ENCODE measurements around the gene LIPT2. TPM values are rescaled to one million over a fixed set of nuclear protein-coding genes. Genes with fewer than 3 reads are reported as not detected.

Gene LIPT2
- total RNA-seq, 1 donor from 2014 or later: 9.1 TPM

DNA sequence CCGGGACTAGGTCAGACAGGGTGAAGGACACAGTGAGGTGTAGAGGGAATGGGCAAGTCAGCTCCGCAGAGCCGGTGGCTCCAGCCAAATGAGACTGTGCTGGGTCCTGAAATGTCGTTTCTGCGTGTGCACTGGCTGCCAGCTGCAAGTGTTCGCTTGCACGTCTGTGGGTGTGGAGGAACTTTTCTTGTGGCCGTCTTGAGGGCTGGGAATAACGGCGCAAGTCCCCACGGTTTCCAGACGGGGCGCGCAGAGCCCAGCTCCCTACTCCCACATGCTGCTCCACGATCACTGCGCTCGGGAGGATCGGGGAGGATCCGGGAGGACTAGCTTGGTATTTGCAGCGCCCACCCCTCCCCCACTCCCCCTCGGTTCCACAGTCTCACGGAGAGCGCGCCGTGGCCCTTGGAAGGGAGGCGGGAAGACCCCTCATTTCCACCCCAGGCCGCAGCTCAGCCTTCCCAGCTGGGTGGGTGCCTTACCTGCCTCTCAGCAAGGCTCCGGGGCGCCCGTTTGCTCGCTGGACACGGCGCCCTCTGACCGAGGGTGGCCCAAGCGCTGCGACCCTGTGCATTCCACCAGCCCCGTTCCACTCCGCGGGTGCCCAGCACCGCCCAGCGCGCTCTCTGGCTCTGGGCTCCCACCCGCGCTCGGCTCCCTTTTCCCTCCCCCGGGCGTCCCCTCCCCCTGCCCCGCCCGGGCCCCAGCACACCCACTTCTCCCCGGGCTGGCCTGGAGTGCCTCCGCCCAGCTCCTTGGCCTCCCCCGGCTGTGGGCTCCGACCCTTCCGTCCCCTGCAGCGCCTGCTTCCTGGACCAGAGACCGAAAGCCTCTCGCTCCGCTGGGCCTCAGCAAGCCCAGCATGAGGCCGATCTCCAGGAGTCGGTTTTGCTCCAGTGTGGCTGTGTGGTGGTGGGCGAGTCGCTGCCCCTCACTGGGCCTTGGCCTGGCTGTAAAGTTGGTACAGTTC is 26.3 kb downstream of the LIPT2 start, which contains the start of gene KCNE3:
KCNE3 (minus strand) TSS at position 634 of the 970 bp plus-strand sequence. CDS start 9,986 bp downstream, outside the sequence.
- DNase-seq (ENCODE audit: low spot score): peak; percentile 68

DNA sequence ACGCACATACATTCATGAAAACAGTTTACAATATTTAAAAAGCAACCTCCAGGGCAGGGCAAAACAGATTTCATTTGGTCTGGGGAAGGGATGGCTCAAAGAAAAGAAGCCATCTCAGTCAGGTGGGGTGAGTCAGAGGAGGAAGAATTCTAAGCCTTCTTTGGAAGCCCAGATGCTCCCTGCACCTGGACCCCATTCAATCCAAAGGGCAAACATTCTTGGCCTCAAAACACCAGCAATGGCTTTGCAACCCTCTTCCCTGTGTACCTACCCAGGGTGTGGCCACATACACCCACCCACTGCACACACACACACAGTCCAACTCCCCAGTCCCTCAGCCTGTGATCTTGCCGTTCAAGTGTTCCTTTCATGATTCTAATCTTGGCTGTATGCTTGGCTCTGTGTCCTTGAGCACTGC is 28.2 kb downstream of the LIPT2 start:
- no peak for DNase-seq (ENCODE audit: low spot score)

DNA sequence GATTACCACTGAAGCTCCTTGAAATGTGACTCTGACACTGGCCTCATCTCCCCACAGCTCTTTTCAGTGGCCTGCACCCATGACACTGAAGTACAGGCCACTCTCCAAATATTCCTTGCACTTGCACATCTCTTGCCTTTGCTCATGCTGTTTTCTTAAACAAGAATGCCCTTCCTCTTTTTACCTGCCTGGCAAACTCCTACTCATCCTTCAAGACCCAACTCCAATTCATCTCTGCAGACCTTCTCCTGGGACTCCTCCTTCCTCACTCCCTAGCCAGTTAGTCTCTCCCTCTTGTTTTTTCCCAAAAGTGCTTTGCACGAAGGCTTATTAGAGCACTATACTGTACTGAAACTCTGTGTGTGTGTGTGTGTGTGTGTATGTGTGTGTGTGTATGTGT is 28.8 kb downstream of the LIPT2 start:
- no peak for DNase-seq (ENCODE audit: low spot score)

DNA sequence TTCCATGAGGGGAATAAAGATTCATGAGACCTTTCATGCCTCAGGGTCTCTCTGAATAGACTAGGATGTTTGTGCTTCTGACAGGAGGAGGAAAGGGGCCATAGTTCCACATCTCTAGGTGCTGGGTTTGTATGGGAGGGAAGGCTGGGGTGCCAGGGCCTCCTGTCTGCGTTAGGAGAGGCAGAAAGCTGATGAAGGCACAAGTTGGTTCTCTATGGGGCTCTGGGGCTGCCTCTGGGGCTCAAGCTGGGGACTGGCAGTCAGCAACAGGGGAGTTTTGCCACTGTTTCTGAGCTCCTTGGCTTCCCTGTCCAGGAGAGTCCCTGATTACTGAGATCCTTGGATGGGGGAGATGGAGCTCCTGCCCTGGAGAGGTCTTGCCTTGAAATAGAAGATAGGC is 30.3 kb downstream of the LIPT2 start:
- DNase-seq (ENCODE audit: low spot score): no peak

DNA sequence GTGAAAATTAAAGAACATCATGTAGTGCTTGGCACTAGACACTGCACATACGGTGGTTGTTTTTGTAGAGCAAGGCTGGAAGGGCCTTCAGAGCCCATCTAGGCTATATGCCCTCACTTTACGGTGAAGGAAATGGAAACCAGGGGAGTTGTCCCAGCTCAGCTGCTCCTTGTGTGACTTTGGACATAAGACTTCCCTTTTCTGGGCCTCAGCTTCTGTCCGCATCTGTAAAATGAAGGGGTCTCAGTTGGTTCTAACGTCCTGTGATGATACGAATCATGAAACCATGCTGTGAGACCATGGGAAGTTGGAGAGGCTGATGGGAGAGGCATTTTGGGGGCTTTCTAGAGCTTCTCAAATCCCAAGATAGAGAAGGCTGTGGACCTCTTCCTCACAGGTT is 30.9 kb downstream of the LIPT2 start:
- DNase-seq (ENCODE audit: low spot score): no peak

DNA sequence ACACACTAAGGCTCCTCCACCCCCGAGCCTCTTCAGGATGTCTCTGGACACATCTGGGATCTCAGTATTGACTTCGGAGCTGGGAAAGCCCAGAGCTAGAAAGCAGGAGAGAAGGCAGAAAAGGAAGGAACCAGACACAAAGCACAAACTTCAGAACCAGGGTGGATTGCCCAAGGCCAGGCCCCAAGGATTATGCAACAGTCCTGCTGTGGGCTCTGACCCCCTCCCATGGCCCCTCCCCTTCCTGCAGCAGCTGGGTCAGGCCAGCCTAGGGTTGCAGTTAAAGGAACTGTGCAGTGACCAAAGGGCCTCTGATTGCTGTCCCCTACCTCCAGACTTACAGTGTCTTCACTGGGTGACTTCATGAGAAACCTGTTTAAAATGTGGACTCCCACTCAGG is 31.5 kb downstream of the LIPT2 start:
- DNase-seq (ENCODE audit: low spot score): peak; percentile 71

DNA sequence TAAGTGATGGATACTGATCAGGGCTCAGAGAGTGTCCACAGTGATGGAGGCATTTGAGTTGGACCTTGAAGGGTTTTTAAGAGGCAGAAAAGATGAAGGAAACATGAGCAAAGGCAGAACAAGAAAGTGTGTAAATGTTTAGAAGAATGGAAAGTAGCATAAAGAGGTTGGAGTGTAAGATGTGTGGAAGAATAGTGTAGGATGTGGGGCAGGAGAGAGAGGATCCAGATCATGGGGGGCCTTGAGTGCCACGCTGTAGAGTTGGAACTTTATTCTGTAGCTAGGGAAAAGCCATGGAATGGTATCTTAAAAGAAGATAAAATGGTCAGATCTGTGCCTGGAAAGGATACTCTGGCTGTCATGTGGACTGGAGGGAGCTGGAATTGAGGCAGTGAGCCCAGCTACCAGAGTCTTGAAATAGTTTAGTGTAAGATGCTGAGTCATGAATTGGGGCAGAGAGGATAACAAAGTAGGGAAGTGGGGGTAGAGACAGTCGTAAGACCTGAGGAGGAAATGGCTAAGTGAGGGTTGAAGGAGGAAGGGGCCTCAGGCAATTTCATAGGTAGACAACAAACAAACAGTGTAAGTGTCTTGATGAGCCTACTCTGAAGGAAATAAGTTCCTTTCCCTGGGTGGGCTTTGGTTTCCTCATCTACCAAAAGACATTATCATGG is 32.9 kb downstream of the LIPT2 start:
- no peak for DNase-seq (ENCODE audit: low spot score)

DNA sequence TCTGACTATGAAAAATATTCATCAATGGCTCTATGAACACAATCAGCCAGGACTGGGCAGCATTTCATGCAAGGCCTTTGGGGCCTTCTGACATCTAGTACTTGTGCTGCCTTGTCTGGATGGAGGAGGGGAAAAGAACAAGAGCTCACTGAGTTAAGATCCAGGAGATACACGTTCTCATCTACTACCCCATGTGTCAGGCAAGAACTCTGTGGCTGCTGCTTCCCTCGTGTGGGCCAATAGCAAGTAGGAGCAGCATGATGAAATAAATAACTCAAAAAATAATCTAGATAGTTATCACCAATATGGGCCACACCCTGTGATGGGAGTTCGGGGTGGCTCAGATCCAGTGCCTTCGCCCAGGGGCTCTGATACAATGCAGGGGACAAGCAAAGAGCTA is 33.5 kb downstream of the LIPT2 start:
- DNase-seq (ENCODE audit: low spot score): no peak

DNA sequence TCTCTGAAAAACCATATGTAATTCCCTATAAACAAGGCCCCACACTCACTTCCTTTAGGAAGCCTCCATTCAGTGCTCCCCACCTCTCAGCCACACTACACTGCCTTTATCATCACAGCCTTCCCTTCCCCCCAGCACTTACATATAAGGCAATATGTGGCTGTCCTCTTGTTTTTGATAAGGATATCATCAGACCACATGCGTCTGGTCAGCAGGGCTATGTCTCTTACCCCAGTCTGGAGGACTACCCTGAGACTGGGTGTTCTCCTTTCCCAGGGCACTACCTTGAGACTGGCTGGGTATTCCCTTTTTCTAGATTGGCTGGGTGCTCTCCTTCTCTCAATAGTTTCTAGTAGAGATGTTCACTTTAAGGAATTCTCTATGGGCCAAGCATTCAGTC is 33.9 kb downstream of the LIPT2 start:
- no peak for DNase-seq (ENCODE audit: low spot score)

DNA sequence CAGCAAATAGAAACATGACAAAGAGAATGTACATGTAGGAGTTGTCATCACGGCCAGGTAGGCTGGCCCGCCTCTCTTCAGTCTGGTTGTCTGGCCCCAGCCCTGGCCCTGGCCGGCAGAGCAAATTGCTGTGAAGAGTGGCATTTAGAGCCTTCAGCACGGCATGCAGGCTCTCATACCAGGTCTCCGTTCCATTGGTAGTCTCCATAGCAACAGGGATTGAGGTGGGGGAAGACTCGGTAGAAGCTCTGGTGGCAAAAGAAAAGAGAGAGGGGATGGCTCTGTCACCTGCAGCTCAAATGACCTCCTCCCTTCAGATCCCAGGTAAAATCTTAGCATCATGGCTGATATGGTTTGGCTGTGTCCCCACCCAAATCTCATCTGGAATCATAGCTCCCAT is 36.2 kb downstream of the LIPT2 start:
- DNase-seq (ENCODE audit: low spot score): no peak

DNA sequence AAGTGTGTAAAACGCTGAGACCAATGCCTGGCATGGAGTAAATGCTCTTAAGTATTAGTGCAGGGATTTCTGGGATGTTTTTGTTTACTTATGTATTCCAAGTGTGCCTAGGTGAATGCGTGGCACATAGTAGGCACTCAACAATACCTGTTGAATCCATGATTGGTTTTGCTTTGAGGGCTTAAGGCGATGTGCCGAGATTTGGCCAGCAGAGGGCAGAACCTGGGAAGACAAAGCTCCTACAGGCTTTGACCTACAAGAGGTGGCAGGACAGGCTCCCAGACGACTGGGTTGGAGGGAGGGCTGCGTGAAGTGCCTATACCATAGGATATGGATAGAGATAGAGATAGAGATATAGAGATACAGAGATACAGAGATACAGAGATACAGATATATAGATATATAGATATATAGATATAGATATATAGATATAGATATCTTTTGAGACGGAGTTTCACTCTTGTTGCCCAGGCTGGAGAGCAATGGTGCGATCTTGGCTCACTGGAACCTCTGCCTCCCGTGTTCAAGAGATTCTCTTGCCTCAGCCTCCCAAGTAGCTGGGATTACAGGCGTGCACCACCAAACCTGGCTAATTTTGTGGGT is 40.0 kb downstream of the LIPT2 start:
- peak; percentile 69 for DNase-seq (ENCODE audit: low spot score)

DNA sequence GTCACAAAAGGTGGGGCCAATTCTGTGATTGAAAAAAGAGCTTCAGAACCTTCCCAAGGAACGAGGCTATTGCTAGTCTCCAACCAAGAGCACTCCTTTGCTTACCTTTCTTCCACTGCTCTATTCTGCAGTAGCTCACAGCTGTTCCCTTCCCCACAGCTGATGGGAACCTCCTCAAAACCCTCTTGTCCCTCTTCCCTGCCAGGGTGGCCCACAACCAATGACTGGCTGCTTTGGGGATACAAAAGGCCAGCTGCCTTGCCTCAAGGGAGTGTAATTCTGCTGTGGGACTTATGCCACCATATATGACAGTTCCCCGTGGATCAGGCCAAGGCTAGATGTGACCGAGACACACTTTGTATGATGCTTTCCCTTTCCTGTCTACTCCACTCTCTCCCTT is 41.2 kb downstream of the LIPT2 start:
- no peak for DNase-seq (ENCODE audit: low spot score)

DNA sequence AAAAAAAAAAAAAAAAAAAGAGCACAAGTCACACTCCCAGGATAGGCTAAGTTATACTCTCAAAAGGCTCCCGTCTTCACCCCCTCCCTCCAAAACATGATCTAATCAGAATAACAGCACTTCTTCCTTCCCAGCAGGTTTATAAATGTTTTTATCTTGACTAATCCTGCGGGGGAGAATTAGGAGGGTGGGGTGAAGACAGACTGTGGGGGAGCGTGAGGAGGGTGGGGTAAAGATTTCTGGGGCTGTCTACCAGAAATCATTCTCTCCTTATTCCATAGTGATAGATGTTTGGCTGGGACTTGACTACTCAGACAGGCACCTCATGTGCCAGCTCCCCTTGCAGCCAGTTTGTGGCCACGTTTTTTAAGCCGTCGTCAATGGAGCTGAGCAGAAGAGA is 43.2 kb downstream of the LIPT2 start:
- no peak for DNase-seq (ENCODE audit: low spot score)

DNA sequence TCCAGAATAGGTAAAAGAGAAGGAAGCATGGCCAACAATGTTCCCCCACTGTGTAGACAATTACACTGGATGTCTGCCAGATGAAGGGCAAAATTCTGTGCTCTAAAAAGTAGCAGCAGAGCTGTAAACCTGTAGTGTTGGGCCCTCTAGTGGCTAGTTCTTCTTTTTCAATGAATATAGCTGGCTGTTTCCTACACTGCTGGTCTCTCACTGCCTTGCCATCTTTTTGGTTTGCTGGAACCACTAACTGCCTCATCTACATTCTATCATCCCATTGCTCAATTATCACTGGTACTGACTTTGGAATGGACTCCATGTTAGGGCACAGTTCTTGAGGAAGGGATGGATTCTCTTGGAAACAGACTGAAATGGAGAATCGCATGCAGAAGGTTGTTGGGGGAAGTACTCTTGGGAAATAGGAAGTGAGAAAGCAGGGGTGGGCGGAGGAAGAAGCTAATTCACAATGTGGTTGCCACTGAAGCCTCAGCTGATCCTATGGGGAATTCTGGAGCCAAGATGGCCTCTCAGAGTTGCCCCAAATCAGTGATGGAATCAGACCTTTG is 44.1 kb downstream of the LIPT2 start:
- peak; percentile 88 for DNase-seq (ENCODE audit: low spot score)

DNA sequence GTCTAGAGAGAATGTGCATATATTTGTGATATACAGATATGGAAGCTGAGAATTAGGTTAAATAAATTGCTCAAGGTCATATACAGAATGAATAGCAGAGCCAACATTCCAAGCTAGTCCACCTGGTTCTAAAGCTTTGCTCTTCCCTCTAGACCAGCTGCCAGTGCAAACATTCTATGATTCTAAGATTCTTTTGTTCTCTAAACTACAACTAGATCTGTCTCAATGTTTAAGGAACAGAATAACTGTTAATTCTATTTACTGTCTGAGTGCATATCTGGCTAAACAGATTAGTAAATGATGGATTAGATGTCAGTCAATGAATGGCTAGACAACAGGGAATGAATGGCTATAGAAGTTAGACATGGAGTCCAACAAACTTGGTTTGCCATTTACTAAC is 45.8 kb downstream of the LIPT2 start:
- no peak for DNase-seq (ENCODE audit: low spot score)

DNA sequence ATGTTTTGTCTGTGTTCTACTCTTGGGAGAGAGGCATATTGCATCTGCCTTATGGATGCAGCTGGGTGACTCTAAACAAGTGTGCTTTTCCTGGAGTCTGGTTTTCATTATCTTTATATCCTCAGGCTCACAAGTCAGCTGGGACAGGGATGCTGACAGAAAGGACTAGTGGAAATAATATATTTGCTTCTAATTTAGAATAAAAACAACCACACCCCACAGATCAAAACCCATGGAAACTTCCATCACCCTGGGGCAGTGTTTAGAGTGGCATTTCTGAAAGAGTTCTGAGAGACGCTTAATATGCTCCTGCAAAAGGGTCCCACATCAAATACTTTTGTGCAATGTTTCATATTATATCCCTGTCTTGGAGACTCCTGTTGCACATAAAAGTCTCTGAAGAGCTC is 47.0 kb downstream of the LIPT2 start:
- DNase-seq (ENCODE audit: low spot score): peak; percentile 87

DNA sequence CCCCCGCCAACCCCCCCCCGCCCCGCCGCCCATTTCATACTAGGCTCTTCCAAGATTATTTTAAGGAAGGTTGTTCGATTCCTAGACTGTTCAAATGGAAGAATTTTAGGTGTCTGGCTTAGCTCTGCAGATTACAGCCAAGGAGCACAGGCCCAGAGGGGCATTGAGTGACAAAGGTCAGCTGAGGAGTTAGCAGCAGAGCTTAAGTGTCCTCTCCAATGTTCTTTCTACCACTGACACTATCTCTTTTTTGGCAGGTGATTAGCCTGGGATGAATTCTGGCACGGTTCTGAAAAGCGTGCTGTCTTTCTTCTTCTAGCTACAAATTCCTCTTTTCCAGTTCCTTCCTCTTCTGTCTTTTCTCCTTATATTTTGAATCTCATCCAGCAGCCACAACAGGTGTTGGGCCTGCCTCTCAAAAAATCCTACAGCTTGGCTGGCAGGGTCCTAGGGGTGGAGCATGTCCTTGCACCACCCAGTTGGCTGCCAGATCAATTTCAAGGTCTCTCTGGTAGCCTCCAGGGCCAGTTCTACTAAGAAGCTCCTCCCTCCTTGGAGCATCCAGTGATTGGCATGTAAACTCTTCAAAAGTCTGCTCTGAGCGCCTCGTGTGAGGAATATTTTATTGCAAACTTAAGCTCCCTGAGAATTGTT is 49.2 kb downstream of the LIPT2 start:
- peak; percentile 30 for DNase-seq (ENCODE audit: low spot score)

DNA sequence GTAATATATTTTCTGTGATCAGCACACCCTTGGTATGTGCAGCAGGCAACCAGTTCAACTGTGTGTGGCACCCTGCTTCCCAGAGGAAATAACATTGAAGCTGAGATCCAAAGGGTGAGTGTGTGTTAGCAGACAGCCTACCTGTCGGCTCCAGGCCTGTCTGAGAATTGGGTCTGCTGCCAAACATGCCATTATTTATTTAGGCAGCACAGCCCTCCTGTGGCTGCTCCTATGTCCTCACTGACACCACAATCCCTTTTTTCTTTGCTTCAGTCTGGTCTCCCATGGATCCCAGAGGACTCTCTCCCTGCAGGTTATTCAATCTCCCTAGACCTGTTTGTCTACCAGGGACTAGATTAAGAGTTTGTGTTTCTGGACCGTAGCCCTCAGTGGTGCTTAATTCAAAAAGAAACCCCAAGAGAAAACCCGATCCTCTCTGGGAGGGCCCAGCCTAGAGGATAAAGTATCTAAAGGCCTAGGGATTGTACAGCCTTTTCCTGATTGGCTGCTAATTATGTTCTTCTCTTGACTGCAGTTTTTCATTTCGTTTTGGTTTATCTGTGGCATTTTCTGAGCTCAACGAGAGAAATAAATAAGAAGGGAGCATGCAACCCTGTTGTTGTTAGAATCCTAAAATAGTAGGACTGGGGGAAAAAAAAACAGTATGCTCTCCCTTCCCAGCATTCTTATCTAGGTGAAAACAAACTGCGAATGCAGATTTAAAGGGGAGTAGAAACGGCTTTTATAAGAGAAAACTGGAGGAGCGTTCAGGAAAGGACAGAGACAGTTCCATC is 50.3 kb downstream of the LIPT2 start:
- DNase-seq (ENCODE audit: low spot score): peak; percentile 86

DNA sequence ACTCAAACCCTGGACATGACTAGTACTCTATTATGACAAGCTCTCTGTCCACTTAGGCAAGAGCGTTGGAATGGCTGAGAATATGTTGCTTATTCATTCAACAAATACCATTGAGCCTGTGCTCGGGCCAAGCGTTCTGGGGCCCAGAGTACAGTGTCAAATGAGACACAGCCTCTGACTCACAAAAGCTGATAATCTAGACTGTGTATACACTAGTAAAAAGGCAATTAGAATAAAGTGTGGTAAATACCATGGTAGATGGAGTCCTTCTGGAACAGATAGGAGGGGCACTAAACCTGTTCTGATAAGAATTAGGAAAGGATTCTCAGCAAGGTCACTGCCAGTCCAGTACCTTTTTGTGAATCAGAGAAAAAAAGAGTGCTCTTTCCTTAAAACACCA is 50.9 kb downstream of the LIPT2 start:
- DNase-seq (ENCODE audit: low spot score): no peak
